HCT116 (cell line): ENCODE data around the gene ABLIM1. TPM values are rescaled to one million over a fixed set of nuclear protein-coding genes. Genes with fewer than 3 reads are reported as not detected.

Source experiments
- ATAC-seq: fragments of 200-7000 bp; cut with Tn5 transposase; 2 replicates; pipeline ENCODE4 v1.9.1; 2020; ENCODE audit warnings: mild to moderate bottlenecking, moderate library complexity
- BruUV-seq: library from RNA; stranded (reverse); fragments of 400-500 nt; replicated peaks from 2 replicates; lab custom pipeline; 2021; lab: Mats Ljungman, UMichigan
- CTCF ChIA-PET: fragments of 300-600 bp; sonication (Branson Sonifier 250); formaldehyde crosslinking; loops from one replicate; lab custom pipeline; 2021; ENCODE audit warnings: antibody characterized with exemption; lab: Charles Lee
- POLR2A ChIA-PET: fragments of 300-600, 350-600 bp; sonication (Branson Sonifier 250); formaldehyde crosslinking; loops from one replicate; lab custom pipeline; 2021; ENCODE audit warnings: antibody characterized with exemption; lab: Charles Lee
- RAD21 ChIA-PET, 2 experiments: fragments of 300-600 bp; sonication (Branson Sonifier 250); formaldehyde crosslinking; loops; one replicate each; lab custom pipeline; 2023; ENCODE audit warnings: low total read pairs in 2 of 2; ENCODE audit not compliant: uncharacterized antibody in 2 of 2, unreplicated experiment in 2 of 2, low non-redundant PET in 1 of 2; lab: Charles Lee
- DNase-seq: peaks from one replicate; pipeline ENCODE4 v3.0.0-alpha.2; 2010; ENCODE audit warnings: low read depth, low spot score
- H2AFZ ChIP-seq: fragments of 200-600 bp; shearing (Covaris generic), sonication (generic); 2 replicates; pipeline ENCODE4 v1.6.1; 2017; ENCODE audit warnings: low read depth, mixed run types, mixed read lengths, antibody characterized with exemption, low read length; ENCODE audit not compliant: poor library complexity, severe bottlenecking
- H3K27ac ChIP-seq: 2 replicates; pipeline ENCODE4 v1.5.1; 2012; ENCODE audit warnings: low read depth, low read length
- H3K27me3 ChIP-seq: fragments of 200-600 bp; sonication (generic); 2 replicates; pipeline ENCODE4 v1.6.1; 2016; ENCODE audit warnings: mixed run types, low read length, mixed read lengths; ENCODE audit not compliant: insufficient read depth
- H3K36me3 ChIP-seq, 2 experiments: fragments of 200-500 bp in 1 of 2; fragments of 200-600 bp in 1 of 2; sonication (Bioruptor generic) in 1 of 2; sonication (generic) in 1 of 2; 2 replicates each; pipeline versions ENCODE4 v1.5.1 to v1.6.1; 2014 to 2016; ENCODE audit warnings: low read length in 2 of 2, inconsistent platforms in 1 of 2, mixed read lengths in 1 of 2, mixed run types in 1 of 2; ENCODE audit not compliant: insufficient read depth in 2 of 2, control insufficient read depth in 1 of 2
- H3K4me1 ChIP-seq, 2 experiments: fragments of 200-600 bp in 1 of 2; sonication (generic) in 1 of 2; 2 replicates each; pipeline versions ENCODE4 v1.5.1 to v1.6.1; 2012 to 2017; ENCODE audit warnings: low read length in 2 of 2, inconsistent platforms in 1 of 2, mild to moderate bottlenecking in 1 of 2, mixed read lengths in 1 of 2, mixed run types in 1 of 2, moderate library complexity in 1 of 2; ENCODE audit not compliant: insufficient read depth in 2 of 2, control insufficient read depth in 1 of 2
- H3K4me2 ChIP-seq: fragments of 200-600 bp; sonication (generic); 2 replicates; pipeline ENCODE4 v1.6.1; 2017; ENCODE audit warnings: mixed run types, low read length, mixed read lengths
- H3K4me3 ChIP-seq, 2 experiments: fragments of 200-600 bp in 1 of 2; sonication (generic) in 1 of 2; replicated peaks in 1 of 2; 2 replicates each; pipeline ENCODE4 v1.5.1; 2011 to 2016; ENCODE audit warnings: low read length in 2 of 2, control low read depth in 1 of 2, low read depth in 1 of 2, mild to moderate bottlenecking in 1 of 2, mixed read lengths in 1 of 2, mixed run types in 1 of 2
- H3K79me2 ChIP-seq: fragments of 200-600 bp; sonication (generic); 2 replicates; pipeline ENCODE4 v1.6.1; 2017; ENCODE audit warnings: mild to moderate bottlenecking, mixed run types, low read length, moderate library complexity, mixed read lengths; ENCODE audit not compliant: insufficient read depth
- H3K9ac ChIP-seq: fragments of 200-600 bp; sonication (generic); 2 replicates; pipeline ENCODE4 v1.6.1; 2016; ENCODE audit warnings: low read length, mixed read lengths
- H3K9me2 ChIP-seq: fragments of 200-600 bp; sonication (generic), shearing (Covaris generic); 2 replicates; pipeline ENCODE4 v1.6.1; 2017; ENCODE audit warnings: mixed run types, mild to moderate bottlenecking, moderate library complexity; ENCODE audit not compliant: insufficient read depth
- H3K9me3 ChIP-seq, 2 experiments: fragments of 200-500 bp in 1 of 2; fragments of 200-600 bp in 1 of 2; sonication (Bioruptor generic) in 1 of 2; sonication (generic) in 1 of 2; 2 replicates each; pipeline ENCODE4 v1.6.1; 2014 to 2017; ENCODE audit warnings: low read length in 2 of 2, mixed read lengths in 2 of 2, inconsistent platforms in 1 of 2, low read depth in 1 of 2, mild to moderate bottlenecking in 1 of 2, mixed run types in 1 of 2, moderate library complexity in 1 of 2; ENCODE audit not compliant: control insufficient read depth in 1 of 2, insufficient read depth in 1 of 2
- H4K20me1 ChIP-seq: fragments of 200-600 bp; sonication (generic), shearing (Covaris generic); 2 replicates; pipeline ENCODE4 v1.6.1; 2017; ENCODE audit warnings: mixed run types, mild to moderate bottlenecking, moderate library complexity; ENCODE audit not compliant: insufficient read depth
- CEBPB ChIP-seq: IDR thresholded peaks from 2 replicates; pipeline ENCODE4 v1.6.1; 2012; ENCODE audit warnings: low read depth
- POLR2AphosphoS5 ChIP-seq: IDR thresholded peaks from 2 replicates; pipeline ENCODE4 v1.6.1; 2011; ENCODE audit warnings: mild to moderate bottlenecking, low read depth, low read length, moderate library complexity
- RAD21 ChIP-seq: IDR thresholded peaks from 2 replicates; pipeline ENCODE4 v1.6.1; 2012; ENCODE audit warnings: low read depth, mild to moderate bottlenecking
- SIN3A ChIP-seq: IDR thresholded peaks from 2 replicates; pipeline ENCODE4 v1.6.1; 2012; ENCODE audit warnings: low read depth
- SRF ChIP-seq: IDR thresholded peaks from 2 replicates; pipeline ENCODE4 v1.6.1; 2012; ENCODE audit warnings: low read depth
- YY1 ChIP-seq: IDR thresholded peaks from 2 replicates; pipeline ENCODE4 v1.6.1; 2011; ENCODE audit warnings: low read length, low read depth, moderate library complexity, mild to moderate bottlenecking; ENCODE audit not compliant: insufficient replicate concordance; ENCODE audit errors: extremely low read depth
- ZNF274 ChIP-seq: fragments of 200-500 bp; sonication (Bioruptor generic); IDR thresholded peaks from 2 replicates; pipeline ENCODE4 v1.6.1; 2014; ENCODE audit warnings: mild to moderate bottlenecking, low read depth, low read length, inconsistent platforms
- intact Hi-C: fragments of 100-400 bp; cut with micrococcal nuclease; formaldehyde crosslinking; loops from 2 replicates; pipeline ENCODE4 v1.10.0; 2022
- total RNA-seq: library from RNA; stranded (reverse); gene quantifications from one replicate; pipeline ENCODE4 v1.2.1, GENCODE V29; 2021; ENCODE audit not compliant: unreplicated experiment
- TF ChIP-seq, protein P1 (sequence below): IDR thresholded peaks from 2 replicates; pipeline ENCODE4 v1.6.1; 2011; ENCODE audit warnings: mild to moderate bottlenecking, low read length, moderate library complexity; ENCODE audit not compliant: insufficient replicate concordance; ENCODE audit errors: extremely low read depth
- TF ChIP-seq, protein P2 (sequence below): IDR thresholded peaks from 2 replicates; pipeline ENCODE4 v1.6.1; 2012; ENCODE audit warnings: low read depth
- TF ChIP-seq, protein P3 (sequence below), 3 experiments: fragments of 200-600 bp in 1 of 3; sonication (generic) in 1 of 3; IDR thresholded peaks in 2 of 3; conservative IDR thresholded peaks in 1 of 3; 2 replicates each; pipeline ENCODE4 v1.5.1; 2012 to 2017; ENCODE audit warnings: low read depth in 2 of 3, low read length in 2 of 3, antibody characterized with exemption in 1 of 3, borderline replicate concordance in 1 of 3, control low read depth in 1 of 3, mild to moderate bottlenecking in 1 of 3, mixed read lengths in 1 of 3, mixed run types in 1 of 3, moderate library complexity in 1 of 3; ENCODE audit not compliant: insufficient read depth in 1 of 3

Gene ABLIM1
- total RNA-seq, 1 experiment from 2014 or later = 96.2 TPM

DNA sequence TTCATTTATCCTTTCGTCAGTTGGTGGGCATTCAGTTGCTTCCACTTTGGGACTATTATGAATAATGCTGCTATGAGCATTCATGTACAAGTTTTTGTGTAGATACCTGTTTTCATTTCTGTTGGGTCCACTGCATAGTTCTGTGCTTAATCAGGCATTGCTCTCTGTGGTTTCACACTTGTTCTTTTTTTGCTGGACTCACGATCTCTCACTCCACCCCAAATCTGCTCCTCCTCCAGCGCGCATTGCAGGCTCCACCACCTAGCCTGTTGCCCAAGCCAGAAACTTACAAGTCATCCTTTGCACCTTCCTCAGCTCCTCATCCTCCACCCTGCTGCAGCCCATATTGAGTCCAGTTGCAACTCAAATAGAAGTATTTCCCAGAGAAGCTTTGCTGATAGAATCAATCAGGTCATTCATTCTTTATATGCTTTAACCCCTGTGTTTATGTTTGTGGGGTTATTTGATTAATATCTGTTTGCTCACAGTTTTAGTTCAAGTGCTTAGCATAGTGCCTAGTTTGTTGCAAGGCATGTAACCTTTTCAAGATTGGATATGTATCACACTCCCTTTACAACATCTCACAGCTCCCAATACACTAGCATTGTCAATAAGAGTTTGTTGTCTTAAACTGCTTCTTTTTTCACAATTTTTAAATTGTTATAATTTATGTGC lies 237.1 kb downstream of the ABLIM1 start (continued):
- TF ChIP-seq, protein P1, sequence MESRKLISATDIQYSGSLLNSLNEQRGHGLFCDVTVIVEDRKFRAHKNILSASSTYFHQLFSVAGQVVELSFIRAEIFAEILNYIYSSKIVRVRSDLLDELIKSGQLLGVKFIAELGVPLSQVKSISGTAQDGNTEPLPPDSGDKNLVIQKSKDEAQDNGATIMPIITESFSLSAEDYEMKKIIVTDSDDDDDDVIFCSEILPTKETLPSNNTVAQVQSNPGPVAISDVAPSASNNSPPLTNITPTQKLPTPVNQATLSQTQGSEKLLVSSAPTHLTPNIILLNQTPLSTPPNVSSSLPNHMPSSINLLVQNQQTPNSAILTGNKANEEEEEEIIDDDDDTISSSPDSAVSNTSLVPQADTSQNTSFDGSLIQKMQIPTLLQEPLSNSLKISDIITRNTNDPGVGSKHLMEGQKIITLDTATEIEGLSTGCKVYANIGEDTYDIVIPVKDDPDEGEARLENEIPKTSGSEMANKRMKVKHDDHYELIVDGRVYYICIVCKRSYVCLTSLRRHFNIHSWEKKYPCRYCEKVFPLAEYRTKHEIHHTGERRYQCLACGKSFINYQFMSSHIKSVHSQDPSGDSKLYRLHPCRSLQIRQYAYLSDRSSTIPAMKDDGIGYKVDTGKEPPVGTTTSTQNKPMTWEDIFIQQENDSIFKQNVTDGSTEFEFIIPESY = no peak

DNA sequence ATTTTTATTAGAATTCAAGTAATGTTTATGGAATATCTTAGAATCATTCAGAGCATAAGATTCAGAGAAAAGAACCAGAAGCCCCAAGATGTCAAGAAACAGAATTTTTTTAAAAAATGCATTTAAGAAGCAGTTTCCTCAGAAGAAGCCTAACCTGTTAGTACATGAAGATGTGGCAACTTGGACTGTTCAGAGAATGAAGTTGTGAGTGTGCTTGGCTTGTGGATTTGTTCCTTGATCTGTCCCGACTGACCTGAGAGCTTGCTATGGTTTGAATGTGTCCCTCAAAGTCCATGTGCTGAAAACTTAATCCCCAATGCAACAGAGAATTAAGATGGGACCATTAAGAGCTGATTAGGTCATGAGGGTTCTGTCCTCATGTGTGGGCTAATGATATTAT lies 240.0 kb downstream of the ABLIM1 start:
- CTCF ChIA-PET = no interaction called here
- Histone ChIP-seq H3K9me2 (no peaks in the 10 kb centered on the region), H3K36me3 (no peaks in the 10 kb centered on the region), H2AFZ (no peak overlapping the region), H3K4me1 (peaks cover 6% of the 10 kb centered on the region in 2 experiments), H3K4me2 (no peak overlapping the region), H3K79me2 (no peaks in the 10 kb centered on the region), H3K9me3 (no peaks in the 10 kb centered on the region), H3K27ac (no peak overlapping the region), H3K9ac (no peak overlapping the region), H3K4me3 (no peak overlapping the region), H4K20me1 (no peaks in the 10 kb centered on the region), H3K27me3 (peaks cover 30% of the 10 kb centered on the region)
- ATAC-seq (no peak), DNase-seq (no peak)
- TF ChIP-seq POLR2AphosphoS5 (no peak), YY1 (no peak), CEBPB (no peak), RAD21 (no peak), SRF (no peak), SIN3A (no peak), ZNF274 (no peak)
- TF ChIP-seq, protein P2, sequence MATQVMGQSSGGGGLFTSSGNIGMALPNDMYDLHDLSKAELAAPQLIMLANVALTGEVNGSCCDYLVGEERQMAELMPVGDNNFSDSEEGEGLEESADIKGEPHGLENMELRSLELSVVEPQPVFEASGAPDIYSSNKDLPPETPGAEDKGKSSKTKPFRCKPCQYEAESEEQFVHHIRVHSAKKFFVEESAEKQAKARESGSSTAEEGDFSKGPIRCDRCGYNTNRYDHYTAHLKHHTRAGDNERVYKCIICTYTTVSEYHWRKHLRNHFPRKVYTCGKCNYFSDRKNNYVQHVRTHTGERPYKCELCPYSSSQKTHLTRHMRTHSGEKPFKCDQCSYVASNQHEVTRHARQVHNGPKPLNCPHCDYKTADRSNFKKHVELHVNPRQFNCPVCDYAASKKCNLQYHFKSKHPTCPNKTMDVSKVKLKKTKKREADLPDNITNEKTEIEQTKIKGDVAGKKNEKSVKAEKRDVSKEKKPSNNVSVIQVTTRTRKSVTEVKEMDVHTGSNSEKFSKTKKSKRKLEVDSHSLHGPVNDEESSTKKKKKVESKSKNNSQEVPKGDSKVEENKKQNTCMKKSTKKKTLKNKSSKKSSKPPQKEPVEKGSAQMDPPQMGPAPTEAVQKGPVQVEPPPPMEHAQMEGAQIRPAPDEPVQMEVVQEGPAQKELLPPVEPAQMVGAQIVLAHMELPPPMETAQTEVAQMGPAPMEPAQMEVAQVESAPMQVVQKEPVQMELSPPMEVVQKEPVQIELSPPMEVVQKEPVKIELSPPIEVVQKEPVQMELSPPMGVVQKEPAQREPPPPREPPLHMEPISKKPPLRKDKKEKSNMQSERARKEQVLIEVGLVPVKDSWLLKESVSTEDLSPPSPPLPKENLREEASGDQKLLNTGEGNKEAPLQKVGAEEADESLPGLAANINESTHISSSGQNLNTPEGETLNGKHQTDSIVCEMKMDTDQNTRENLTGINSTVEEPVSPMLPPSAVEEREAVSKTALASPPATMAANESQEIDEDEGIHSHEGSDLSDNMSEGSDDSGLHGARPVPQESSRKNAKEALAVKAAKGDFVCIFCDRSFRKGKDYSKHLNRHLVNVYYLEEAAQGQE = no peak
- TF ChIP-seq, protein P3, sequence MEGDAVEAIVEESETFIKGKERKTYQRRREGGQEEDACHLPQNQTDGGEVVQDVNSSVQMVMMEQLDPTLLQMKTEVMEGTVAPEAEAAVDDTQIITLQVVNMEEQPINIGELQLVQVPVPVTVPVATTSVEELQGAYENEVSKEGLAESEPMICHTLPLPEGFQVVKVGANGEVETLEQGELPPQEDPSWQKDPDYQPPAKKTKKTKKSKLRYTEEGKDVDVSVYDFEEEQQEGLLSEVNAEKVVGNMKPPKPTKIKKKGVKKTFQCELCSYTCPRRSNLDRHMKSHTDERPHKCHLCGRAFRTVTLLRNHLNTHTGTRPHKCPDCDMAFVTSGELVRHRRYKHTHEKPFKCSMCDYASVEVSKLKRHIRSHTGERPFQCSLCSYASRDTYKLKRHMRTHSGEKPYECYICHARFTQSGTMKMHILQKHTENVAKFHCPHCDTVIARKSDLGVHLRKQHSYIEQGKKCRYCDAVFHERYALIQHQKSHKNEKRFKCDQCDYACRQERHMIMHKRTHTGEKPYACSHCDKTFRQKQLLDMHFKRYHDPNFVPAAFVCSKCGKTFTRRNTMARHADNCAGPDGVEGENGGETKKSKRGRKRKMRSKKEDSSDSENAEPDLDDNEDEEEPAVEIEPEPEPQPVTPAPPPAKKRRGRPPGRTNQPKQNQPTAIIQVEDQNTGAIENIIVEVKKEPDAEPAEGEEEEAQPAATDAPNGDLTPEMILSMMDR (IDR thresholded peaks at IDR 0.05 in 2 of 3, conservative IDR thresholded peaks at IDR 0.05 in 1 of 3; ENCODE audit: borderline replicate concordance in 1 of 3, insufficient read depth in 1 of 3, low read depth in 2 of 3, low read length in 2 of 3) = no peak
- RAD21 ChIA-PET = no interaction called here
- intact Hi-C loops = no loop called here
- POLR2A ChIA-PET = no interaction called here
- no TSS peak for BruUV-seq
